ENCODE data around the gene RBM27. TPM values are rescaled to one million over a fixed set of nuclear protein-coding genes. Genes with fewer than 3 reads are reported as not detected.
"Not testable (repeated sequence)": the region's sequence is repeated elsewhere in the genome, so short reads cannot be mapped to it uniquely, and the experiment has no call there.

RBM27 gene
- total RNA-seq, 6 experiments from 2014 or later, result 5.8 to 14.1 (median 9.8) TPM

DNA sequence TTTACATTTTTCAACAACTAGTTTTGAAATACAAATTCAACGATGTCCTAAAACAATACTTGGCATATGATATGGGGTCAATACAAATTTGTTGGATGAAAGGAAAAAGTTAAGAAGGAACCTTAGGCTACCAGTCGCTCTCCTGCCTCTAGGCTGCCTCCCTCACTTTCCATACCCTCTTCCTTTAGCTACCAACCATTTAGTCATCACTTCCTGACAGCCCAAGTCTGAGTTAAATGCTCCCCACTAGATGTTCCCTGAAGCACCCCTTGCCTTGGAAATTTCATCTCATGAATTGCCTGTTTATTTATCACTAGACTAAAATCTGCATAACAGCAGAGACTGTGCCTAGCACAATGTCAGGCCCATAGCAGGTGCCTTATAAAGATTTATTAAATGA lies 18.2 kb upstream of the RBM27 start:
- intact Hi-C loops (cut with DNase I), result no loop called here
- TF ChIP-seq, protein P1, sequence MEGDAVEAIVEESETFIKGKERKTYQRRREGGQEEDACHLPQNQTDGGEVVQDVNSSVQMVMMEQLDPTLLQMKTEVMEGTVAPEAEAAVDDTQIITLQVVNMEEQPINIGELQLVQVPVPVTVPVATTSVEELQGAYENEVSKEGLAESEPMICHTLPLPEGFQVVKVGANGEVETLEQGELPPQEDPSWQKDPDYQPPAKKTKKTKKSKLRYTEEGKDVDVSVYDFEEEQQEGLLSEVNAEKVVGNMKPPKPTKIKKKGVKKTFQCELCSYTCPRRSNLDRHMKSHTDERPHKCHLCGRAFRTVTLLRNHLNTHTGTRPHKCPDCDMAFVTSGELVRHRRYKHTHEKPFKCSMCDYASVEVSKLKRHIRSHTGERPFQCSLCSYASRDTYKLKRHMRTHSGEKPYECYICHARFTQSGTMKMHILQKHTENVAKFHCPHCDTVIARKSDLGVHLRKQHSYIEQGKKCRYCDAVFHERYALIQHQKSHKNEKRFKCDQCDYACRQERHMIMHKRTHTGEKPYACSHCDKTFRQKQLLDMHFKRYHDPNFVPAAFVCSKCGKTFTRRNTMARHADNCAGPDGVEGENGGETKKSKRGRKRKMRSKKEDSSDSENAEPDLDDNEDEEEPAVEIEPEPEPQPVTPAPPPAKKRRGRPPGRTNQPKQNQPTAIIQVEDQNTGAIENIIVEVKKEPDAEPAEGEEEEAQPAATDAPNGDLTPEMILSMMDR (IDR thresholded peaks at IDR 0.05), result no peak
- no peak for TF ChIP-seq POLR2A (IDR thresholded peaks at IDR 0.05)
- Histone ChIP-seq H3K27me3 (no peaks in the 10 kb centered on the region), H3K4me3 (no peak overlapping the region), H3K27ac (no peak overlapping the region), H3K36me3 (no peaks in the 10 kb centered on the region), H3K4me1 (peaks cover 0 to 7% (median 2%) of the 10 kb centered on the region in 4 donors), H3K9me3 (no peaks in the 10 kb centered on the region)
- ATAC-seq, result no peak
- DNase-seq, result no peak
- 58% methylated on average over 2 of the region's 2 CpGs for WGBS (ENCODE audit: insufficient coverage, low coverage, low lambda C conversion rate, missing lambda C conversion rate)

DNA sequence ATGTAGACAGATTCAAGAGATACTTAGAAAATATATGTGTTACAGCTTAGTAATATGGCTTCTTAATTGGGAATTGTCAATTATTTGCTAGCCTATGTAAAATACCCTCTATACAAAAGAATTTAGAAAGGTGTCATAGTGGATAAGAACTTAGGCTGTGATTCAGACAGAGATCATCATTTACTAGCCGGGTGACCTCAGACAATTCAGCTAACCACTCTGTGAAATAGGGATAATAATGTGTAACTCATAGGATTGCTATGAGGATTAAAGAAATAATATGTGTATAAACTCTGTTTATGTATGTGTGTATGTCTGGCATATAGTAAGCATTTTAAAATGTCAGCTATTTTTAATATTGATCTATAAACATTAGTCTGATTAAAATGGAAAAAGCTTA lies 15.0 kb upstream of the RBM27 start:
- no peaks in the 10 kb centered on the region for H3K27me3 ChIP-seq
- TF ChIP-seq, protein P1 (IDR thresholded peaks at IDR 0.05), result no peak
- TF ChIP-seq POLR2A (IDR thresholded peaks at IDR 0.05), result no peak
- no peaks in the 10 kb centered on the region for H3K4me1 ChIP-seq
- no peak overlapping the region for H3K27ac ChIP-seq
- H3K4me3 ChIP-seq, result no peak overlapping the region
- no peaks in the 10 kb centered on the region for H3K36me3 ChIP-seq
- DNase-seq, result no peak
- intact Hi-C loops (cut with DNase I), result no loop called here
- no peak for ATAC-seq
- H3K9me3 ChIP-seq, result no peaks in the 10 kb centered on the region
- 69% methylated on average over 1 of the region's 1 CpG for WGBS (ENCODE audit: insufficient coverage, low coverage, low lambda C conversion rate, missing lambda C conversion rate)

DNA sequence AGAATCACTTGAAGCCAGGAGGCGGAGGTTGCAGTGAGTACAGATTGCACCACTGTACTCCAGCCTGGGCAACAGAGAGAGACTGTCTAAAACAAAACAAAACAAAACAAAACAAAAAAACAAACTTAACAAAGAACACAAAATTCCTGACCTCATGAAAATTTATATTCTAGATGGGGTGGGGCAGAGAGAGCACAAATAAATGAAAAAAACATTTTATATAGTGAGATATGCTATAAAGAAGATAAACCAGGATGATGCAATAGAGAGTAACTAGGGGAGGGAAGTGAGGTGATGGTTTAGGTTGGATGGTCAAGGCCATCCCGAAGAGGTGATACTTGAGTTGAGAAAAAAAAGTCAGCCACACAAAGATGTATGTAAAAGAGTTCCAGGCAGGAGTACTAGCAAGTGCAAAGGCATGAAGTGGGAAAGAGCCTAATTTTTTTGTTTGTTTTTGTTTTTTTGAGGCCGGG lies 10.8 kb upstream of the RBM27 start:
- Histone ChIP-seq H3K9me3 (no peaks in the 10 kb centered on the region), H3K27ac (no peak overlapping the region), H3K27me3 (no peaks in the 10 kb centered on the region), H3K36me3 (no peaks in the 10 kb centered on the region), H3K4me3 (no peak overlapping the region), H3K4me1 (no peaks in the 10 kb centered on the region)
- WGBS (ENCODE audit: insufficient coverage, low coverage, low lambda C conversion rate, missing lambda C conversion rate), result 78% methylated on average over 3 of the region's 3 CpGs
- ATAC-seq, result no peak
- intact Hi-C loops (cut with DNase I), result no loop called here
- no peak for DNase-seq
- no peak for TF ChIP-seq POLR2A (IDR thresholded peaks at IDR 0.05)
- TF ChIP-seq, protein P1 (IDR thresholded peaks at IDR 0.05), result no peak

DNA sequence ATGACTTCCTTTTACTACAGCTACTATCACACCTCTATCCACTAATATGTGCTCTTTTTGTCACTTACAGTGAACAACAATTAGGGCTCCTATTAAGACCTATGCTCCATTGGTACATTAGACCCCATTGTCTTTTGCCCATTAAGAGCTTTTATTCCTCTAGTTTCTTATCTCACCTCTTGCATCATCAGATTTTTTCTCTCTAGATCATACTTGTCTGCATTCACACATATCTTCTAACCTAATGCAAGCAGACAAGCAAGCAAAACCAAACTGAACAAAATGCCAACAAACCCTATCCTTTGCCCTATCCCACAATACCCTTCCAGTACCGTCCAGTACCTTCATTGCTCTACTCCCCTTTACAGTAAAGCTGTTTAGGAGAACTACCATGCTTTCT lies 10.1 kb upstream of the RBM27 start:
- Histone ChIP-seq H3K9me3 (no peaks in the 10 kb centered on the region), H3K27ac (no peak overlapping the region), H3K36me3 (no peaks in the 10 kb centered on the region), H3K4me3 (no peak overlapping the region), H3K4me1 (no peaks in the 10 kb centered on the region), H3K27me3 (no peaks in the 10 kb centered on the region)
- 80% methylated on average over 1 of the region's 1 CpG for WGBS (ENCODE audit: insufficient coverage, low coverage, low lambda C conversion rate, missing lambda C conversion rate)
- DNase-seq, result no peak
- ATAC-seq, result no peak
- intact Hi-C loops (cut with DNase I), result no loop called here
- TF ChIP-seq, protein P1 (IDR thresholded peaks at IDR 0.05), result no peak
- no peak for TF ChIP-seq POLR2A (IDR thresholded peaks at IDR 0.05)

DNA sequence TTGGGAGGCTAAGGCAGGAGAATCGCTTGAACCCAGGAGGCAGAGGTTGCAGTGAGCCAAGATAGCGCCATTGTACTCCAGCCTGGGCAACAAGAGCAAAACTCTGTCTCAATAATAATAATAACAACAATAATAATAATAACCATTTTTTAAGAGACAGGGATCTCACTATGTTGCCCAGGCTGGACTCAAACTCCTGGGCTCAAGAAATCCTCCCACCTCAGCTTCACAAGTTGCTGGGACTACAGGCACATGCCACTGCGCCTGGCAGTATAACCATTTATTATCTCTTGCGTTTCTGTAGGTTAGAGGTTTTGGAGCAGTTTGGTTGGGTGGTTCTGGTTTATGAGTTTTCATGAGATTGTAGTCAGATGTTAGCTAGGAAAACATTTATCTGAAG lies 8.4 kb upstream of the RBM27 start:
- H3K4me3 ChIP-seq; ATAC-seq; DNase-seq; intact Hi-C loops (cut with DNase I); H3K9me3 ChIP-seq; H3K4me1 ChIP-seq; H3K27ac ChIP-seq; H3K36me3 ChIP-seq; H3K27me3 ChIP-seq: not testable (repeated sequence)
- WGBS (ENCODE audit: insufficient coverage, low coverage, low lambda C conversion rate, missing lambda C conversion rate), result 63% methylated on average over 2 of the region's 4 CpGs

Measured in right lobe of liver (tissue), 6 donors.